Erythroblast (primary cell): Measurements from ENCODE around the gene SNAP47.

Source experiments
- DNase-seq, 2 experiments: peaks; one replicate each; lab custom pipeline; 2025; lab: John Stamatoyannopoulos, UW
- GATA1 ChIP-seq: IDR thresholded peaks from 2 replicates; pipeline ENCODE4 v1.6.1; 2011; ENCODE audit warnings: low read depth, mild to moderate bottlenecking, control low read depth, low read length, moderate library complexity
- POLR2A ChIP-seq: IDR thresholded peaks from 2 replicates; pipeline ENCODE4 v1.6.1; 2011; ENCODE audit warnings: mild to moderate bottlenecking, low read length

The SNAP47 gene

GRCh38 chr1:227792216-227793078, 57.2 kb downstream of the SNAP47 start:
- no peak for DNase-seq
- TF ChIP-seq POLR2A = no peak
- no peak for TF ChIP-seq GATA1

GRCh38 chr1:227793079-227793947, 58.1 kb downstream of the SNAP47 start:
- TF ChIP-seq GATA1 (no peak), POLR2A (no peak)
- DNase-seq = no peak

- TF ChIP-seq GATA1 (no peak), POLR2A (no peak)
- DNase-seq = no peak
Measured at GRCh38 chr1:227793948-227794816, 58.9 kb downstream of the SNAP47 start.

GRCh38 chr1:227794817-227795192, 59.6 kb downstream of the SNAP47 start:
- TF ChIP-seq POLR2A = no peak
- no peak for TF ChIP-seq GATA1
- no peak for DNase-seq

GRCh38 chr1:227795732-227796131, 60.5 kb downstream of the SNAP47 start:
- DNase-seq = no peak
- no peak for TF ChIP-seq GATA1
- no peak for TF ChIP-seq POLR2A

GRCh38 chr1:227796359-227796915, 61.2 kb downstream of the SNAP47 start:
- TF ChIP-seq GATA1 (no peak), POLR2A (no peak)
- DNase-seq = no peak

GRCh38 chr1:227797144-227797543, 61.9 kb downstream of the SNAP47 start:
- no peak for DNase-seq
- TF ChIP-seq POLR2A = no peak
- TF ChIP-seq GATA1 = no peak

GRCh38 chr1:227797625-227798024, 62.4 kb downstream of the SNAP47 start:
- no peak for DNase-seq
- TF ChIP-seq POLR2A (no peak), GATA1 (no peak)

- DNase-seq = no peak
- no peak for TF ChIP-seq GATA1
- TF ChIP-seq POLR2A = no peak
Measured at GRCh38 chr1:227798078-227798802, 63.0 kb downstream of the SNAP47 start.

GRCh38 chr1:227799756-227800155, 64.5 kb downstream of the SNAP47 start:
- DNase-seq = no peak
- TF ChIP-seq POLR2A = no peak
- no peak for TF ChIP-seq GATA1

GRCh38 chr1:227803933-227804332, 68.7 kb downstream of the SNAP47 start:
- DNase-seq = no peak
- no peak for TF ChIP-seq POLR2A
- no peak for TF ChIP-seq GATA1

- no peak for DNase-seq
- TF ChIP-seq POLR2A (no peak), GATA1 (no peak)
Measured at GRCh38 chr1:227805606-227806197, 70.5 kb downstream of the SNAP47 start.

GRCh38 chr1:227808566-227808965, 73.3 kb downstream of the SNAP47 start:
- no peak for DNase-seq
- TF ChIP-seq GATA1 = no peak
- no peak for TF ChIP-seq POLR2A
